Keratinocyte (primary cell): ENCODE results near the gene VPS37B.

Experiments used
- EZH2 ChIP-seq: IDR thresholded peaks from one replicate; pipeline ENCODE4 v1.6.1; 2012; ENCODE audit warnings: inconsistent platforms, mild to moderate bottlenecking, low read length, moderate library complexity
- TF ChIP-seq, protein P1 (sequence below), 3 experiments: IDR thresholded peaks in 1 of 3; conservative IDR thresholded peaks in 1 of 3; optimal IDR thresholded peaks in 1 of 3; 2 replicates in 2 of 3; 3 replicates in 1 of 3; pipeline versions ENCODE3 to v1.5.1; 2011; ENCODE audit warnings: low read length in 3 of 3, mild to moderate bottlenecking in 3 of 3, moderate library complexity in 2 of 3, control low read depth in 1 of 3, inconsistent platforms in 1 of 3; ENCODE audit not compliant: insufficient read depth in 2 of 3; ENCODE audit errors: extremely low read depth in 1 of 3

DNA sequence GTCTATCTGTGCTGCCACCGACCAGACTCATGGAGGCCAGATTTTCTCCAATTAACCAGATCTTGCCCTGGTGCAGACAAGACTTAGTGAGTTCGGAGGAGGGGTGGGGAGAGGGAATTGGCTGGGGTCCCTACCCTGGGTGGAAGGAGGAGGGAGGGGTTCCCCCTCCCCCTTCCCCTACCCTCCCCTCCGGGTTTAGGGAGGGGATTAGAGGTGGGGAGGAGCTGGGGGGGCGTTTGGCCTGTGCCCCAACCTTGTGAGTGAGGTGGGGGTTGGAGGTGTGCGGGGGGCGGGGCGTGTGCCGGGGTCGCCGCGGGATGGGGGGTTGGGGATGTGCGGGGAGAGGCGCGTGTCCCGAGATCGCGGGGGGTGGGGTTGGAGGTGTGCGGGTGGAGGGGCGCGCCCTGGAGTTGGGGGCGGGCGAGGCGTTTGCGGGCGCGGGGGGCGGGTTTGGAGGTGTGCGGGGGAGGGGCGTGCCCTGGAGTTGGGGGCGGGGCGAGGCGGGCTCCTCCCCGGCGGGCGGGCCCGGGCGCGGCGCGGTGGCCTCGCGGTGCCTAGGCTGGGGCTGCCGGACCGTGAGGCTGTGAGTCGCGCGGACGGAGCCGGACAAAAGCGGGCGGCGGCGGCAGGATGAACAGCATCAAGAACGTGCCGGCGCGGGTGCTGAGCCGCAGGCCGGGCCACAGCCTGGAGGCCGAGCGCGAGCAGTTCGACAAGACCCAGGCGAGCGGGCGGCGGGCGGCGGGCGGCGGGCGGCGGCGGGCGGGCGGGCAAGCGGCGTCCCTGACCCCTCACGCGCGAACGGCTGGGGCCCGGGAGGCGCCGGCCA is 60.8 kb downstream of the VPS37B start, which contains the start of gene HIP1R:
- TF ChIP-seq, protein P1, sequence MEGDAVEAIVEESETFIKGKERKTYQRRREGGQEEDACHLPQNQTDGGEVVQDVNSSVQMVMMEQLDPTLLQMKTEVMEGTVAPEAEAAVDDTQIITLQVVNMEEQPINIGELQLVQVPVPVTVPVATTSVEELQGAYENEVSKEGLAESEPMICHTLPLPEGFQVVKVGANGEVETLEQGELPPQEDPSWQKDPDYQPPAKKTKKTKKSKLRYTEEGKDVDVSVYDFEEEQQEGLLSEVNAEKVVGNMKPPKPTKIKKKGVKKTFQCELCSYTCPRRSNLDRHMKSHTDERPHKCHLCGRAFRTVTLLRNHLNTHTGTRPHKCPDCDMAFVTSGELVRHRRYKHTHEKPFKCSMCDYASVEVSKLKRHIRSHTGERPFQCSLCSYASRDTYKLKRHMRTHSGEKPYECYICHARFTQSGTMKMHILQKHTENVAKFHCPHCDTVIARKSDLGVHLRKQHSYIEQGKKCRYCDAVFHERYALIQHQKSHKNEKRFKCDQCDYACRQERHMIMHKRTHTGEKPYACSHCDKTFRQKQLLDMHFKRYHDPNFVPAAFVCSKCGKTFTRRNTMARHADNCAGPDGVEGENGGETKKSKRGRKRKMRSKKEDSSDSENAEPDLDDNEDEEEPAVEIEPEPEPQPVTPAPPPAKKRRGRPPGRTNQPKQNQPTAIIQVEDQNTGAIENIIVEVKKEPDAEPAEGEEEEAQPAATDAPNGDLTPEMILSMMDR (optimal IDR thresholded peaks at IDR 0.05 in 1 of 3, IDR thresholded peaks at IDR 0.05 in 1 of 3, conservative IDR thresholded peaks at IDR 0.05 in 1 of 3; ENCODE audit: extremely low read depth in 1 of 3, insufficient read depth in 2 of 3, low read length in 3 of 3), result no peak
- no peak for TF ChIP-seq EZH2
